HCT116 (cell line): ENCODE measurements around the gene ASB3. TPM values are rescaled to one million over a fixed set of nuclear protein-coding genes. Genes with fewer than 3 reads are reported as not detected.

ENCODE experiments used
- ATAC-seq: fragments of 200-7000 bp; cut with Tn5 transposase; 2 replicates; pipeline ENCODE4 v1.9.1; 2020; ENCODE audit warnings: mild to moderate bottlenecking, moderate library complexity
- BruUV-seq: library from RNA; stranded (reverse); fragments of 400-500 nt; replicated peaks from 2 replicates; lab custom pipeline; 2021; lab: Mats Ljungman, UMichigan
- CTCF ChIA-PET: fragments of 300-600 bp; sonication (Branson Sonifier 250); formaldehyde crosslinking; loops from one replicate; lab custom pipeline; 2021; ENCODE audit warnings: antibody characterized with exemption; lab: Charles Lee
- POLR2A ChIA-PET: fragments of 300-600, 350-600 bp; sonication (Branson Sonifier 250); formaldehyde crosslinking; loops from one replicate; lab custom pipeline; 2021; ENCODE audit warnings: antibody characterized with exemption; lab: Charles Lee
- RAD21 ChIA-PET, 2 experiments: fragments of 300-600 bp; sonication (Branson Sonifier 250); formaldehyde crosslinking; loops; one replicate each; lab custom pipeline; 2023; ENCODE audit warnings: low total read pairs in 2 of 2; ENCODE audit not compliant: uncharacterized antibody in 2 of 2, unreplicated experiment in 2 of 2, low non-redundant PET in 1 of 2; lab: Charles Lee
- DNase-seq: peaks from one replicate; pipeline ENCODE4 v3.0.0-alpha.2; 2010; ENCODE audit warnings: low read depth, low spot score
- H2AFZ ChIP-seq: fragments of 200-600 bp; shearing (Covaris generic), sonication (generic); 2 replicates; pipeline ENCODE4 v1.6.1; 2017; ENCODE audit warnings: low read depth, mixed run types, mixed read lengths, antibody characterized with exemption, low read length; ENCODE audit not compliant: poor library complexity, severe bottlenecking
- H3K27ac ChIP-seq: 2 replicates; pipeline ENCODE4 v1.5.1; 2012; ENCODE audit warnings: low read depth, low read length
- H3K27me3 ChIP-seq: fragments of 200-600 bp; sonication (generic); 2 replicates; pipeline ENCODE4 v1.6.1; 2016; ENCODE audit warnings: mixed run types, low read length, mixed read lengths; ENCODE audit not compliant: insufficient read depth
- H3K36me3 ChIP-seq, 2 experiments: fragments of 200-500 bp in 1 of 2; fragments of 200-600 bp in 1 of 2; sonication (Bioruptor generic) in 1 of 2; sonication (generic) in 1 of 2; 2 replicates each; pipeline versions ENCODE4 v1.5.1 to v1.6.1; 2014 to 2016; ENCODE audit warnings: low read length in 2 of 2, inconsistent platforms in 1 of 2, mixed read lengths in 1 of 2, mixed run types in 1 of 2; ENCODE audit not compliant: insufficient read depth in 2 of 2, control insufficient read depth in 1 of 2
- H3K4me1 ChIP-seq, 2 experiments: fragments of 200-600 bp in 1 of 2; sonication (generic) in 1 of 2; 2 replicates each; pipeline versions ENCODE4 v1.5.1 to v1.6.1; 2012 to 2017; ENCODE audit warnings: low read length in 2 of 2, inconsistent platforms in 1 of 2, mild to moderate bottlenecking in 1 of 2, mixed read lengths in 1 of 2, mixed run types in 1 of 2, moderate library complexity in 1 of 2; ENCODE audit not compliant: insufficient read depth in 2 of 2, control insufficient read depth in 1 of 2
- H3K4me2 ChIP-seq: fragments of 200-600 bp; sonication (generic); 2 replicates; pipeline ENCODE4 v1.6.1; 2017; ENCODE audit warnings: mixed run types, low read length, mixed read lengths
- H3K4me3 ChIP-seq, 2 experiments: fragments of 200-600 bp in 1 of 2; sonication (generic) in 1 of 2; replicated peaks in 1 of 2; 2 replicates each; pipeline ENCODE4 v1.5.1; 2011 to 2016; ENCODE audit warnings: low read length in 2 of 2, control low read depth in 1 of 2, low read depth in 1 of 2, mild to moderate bottlenecking in 1 of 2, mixed read lengths in 1 of 2, mixed run types in 1 of 2
- H3K79me2 ChIP-seq: fragments of 200-600 bp; sonication (generic); 2 replicates; pipeline ENCODE4 v1.6.1; 2017; ENCODE audit warnings: mild to moderate bottlenecking, mixed run types, low read length, moderate library complexity, mixed read lengths; ENCODE audit not compliant: insufficient read depth
- H3K9ac ChIP-seq: fragments of 200-600 bp; sonication (generic); 2 replicates; pipeline ENCODE4 v1.6.1; 2016; ENCODE audit warnings: low read length, mixed read lengths
- H3K9me2 ChIP-seq: fragments of 200-600 bp; sonication (generic), shearing (Covaris generic); 2 replicates; pipeline ENCODE4 v1.6.1; 2017; ENCODE audit warnings: mixed run types, mild to moderate bottlenecking, moderate library complexity; ENCODE audit not compliant: insufficient read depth
- H3K9me3 ChIP-seq, 2 experiments: fragments of 200-500 bp in 1 of 2; fragments of 200-600 bp in 1 of 2; sonication (Bioruptor generic) in 1 of 2; sonication (generic) in 1 of 2; 2 replicates each; pipeline ENCODE4 v1.6.1; 2014 to 2017; ENCODE audit warnings: low read length in 2 of 2, mixed read lengths in 2 of 2, inconsistent platforms in 1 of 2, low read depth in 1 of 2, mild to moderate bottlenecking in 1 of 2, mixed run types in 1 of 2, moderate library complexity in 1 of 2; ENCODE audit not compliant: control insufficient read depth in 1 of 2, insufficient read depth in 1 of 2
- H4K20me1 ChIP-seq: fragments of 200-600 bp; sonication (generic), shearing (Covaris generic); 2 replicates; pipeline ENCODE4 v1.6.1; 2017; ENCODE audit warnings: mixed run types, mild to moderate bottlenecking, moderate library complexity; ENCODE audit not compliant: insufficient read depth
- ATF3 ChIP-seq: IDR thresholded peaks from 2 replicates; pipeline ENCODE4 v1.6.1; 2012
- CBX3 ChIP-seq: IDR thresholded peaks from 2 replicates; pipeline ENCODE4 v1.6.1; 2012; ENCODE audit warnings: low read depth
- CTCF ChIP-seq, 3 experiments: fragments of 200-600 bp in 1 of 3; sonication (generic) in 1 of 3; IDR thresholded peaks in 2 of 3; conservative IDR thresholded peaks in 1 of 3; 2 replicates each; pipeline ENCODE4 v1.5.1; 2012 to 2017; ENCODE audit warnings: low read depth in 2 of 3, low read length in 2 of 3, antibody characterized with exemption in 1 of 3, borderline replicate concordance in 1 of 3, control low read depth in 1 of 3, mild to moderate bottlenecking in 1 of 3, mixed read lengths in 1 of 3, mixed run types in 1 of 3, moderate library complexity in 1 of 3; ENCODE audit not compliant: insufficient read depth in 1 of 3
- EGR1 ChIP-seq: IDR thresholded peaks from 2 replicates; pipeline ENCODE4 v1.6.1; 2012; ENCODE audit warnings: low read depth
- ELF1 ChIP-seq: IDR thresholded peaks from 2 replicates; pipeline ENCODE4 v1.6.1; 2012; ENCODE audit warnings: low read depth, borderline replicate concordance
- EZH2phosphoT487 ChIP-seq: fragments of 200-600 bp; IDR thresholded peaks from 2 replicates; pipeline ENCODE4 v1.6.1; 2018; ENCODE audit warnings: antibody characterized with exemption, borderline replicate concordance
- MAX ChIP-seq: IDR thresholded peaks from 2 replicates; pipeline ENCODE4 v1.6.1; 2012
- POLR2AphosphoS5 ChIP-seq: IDR thresholded peaks from 2 replicates; pipeline ENCODE4 v1.6.1; 2011; ENCODE audit warnings: mild to moderate bottlenecking, low read depth, low read length, moderate library complexity
- REST ChIP-seq: IDR thresholded peaks from 2 replicates; pipeline ENCODE4 v1.6.1; 2012; ENCODE audit warnings: low read depth
- SIN3A ChIP-seq: IDR thresholded peaks from 2 replicates; pipeline ENCODE4 v1.6.1; 2012; ENCODE audit warnings: low read depth
- SP1 ChIP-seq: IDR thresholded peaks from 2 replicates; pipeline ENCODE4 v1.6.1; 2012; ENCODE audit warnings: low read depth
- SRF ChIP-seq: IDR thresholded peaks from 2 replicates; pipeline ENCODE4 v1.6.1; 2012; ENCODE audit warnings: low read depth
- YY1 ChIP-seq: IDR thresholded peaks from 2 replicates; pipeline ENCODE4 v1.6.1; 2011; ENCODE audit warnings: low read length, low read depth, moderate library complexity, mild to moderate bottlenecking; ENCODE audit not compliant: insufficient replicate concordance; ENCODE audit errors: extremely low read depth
- ZBTB33 ChIP-seq: IDR thresholded peaks from 2 replicates; pipeline ENCODE4 v1.6.1; 2011; ENCODE audit warnings: mild to moderate bottlenecking, low read length, moderate library complexity; ENCODE audit not compliant: insufficient replicate concordance; ENCODE audit errors: extremely low read depth
- intact Hi-C: fragments of 100-400 bp; cut with micrococcal nuclease; formaldehyde crosslinking; loops from 2 replicates; pipeline ENCODE4 v1.10.0; 2022
- total RNA-seq: library from RNA; stranded (reverse); gene quantifications from one replicate; pipeline ENCODE4 v1.2.1, GENCODE V29; 2021; ENCODE audit not compliant: unreplicated experiment

ASB3 gene
- total RNA-seq, 1 experiment from 2014 or later, result 17.3 TPM

- DNase-seq, result no peak
- H2AFZ ChIP-seq, result no peak overlapping the region
- RAD21 ChIA-PET, result no interaction called here
- H3K27me3 ChIP-seq, result no peaks in the 10 kb centered on the region
- H3K9me2 ChIP-seq, result no peaks in the 10 kb centered on the region
- H4K20me1 ChIP-seq, result no peaks in the 10 kb centered on the region
- peaks cover 0 to 3% of the 10 kb centered on the region in 2 experiments; a peak in 1 of 4 replicates for H3K36me3 ChIP-seq
- intact Hi-C loops, result no loop called here
- no peak overlapping the region for H3K9ac ChIP-seq
- no peaks in the 10 kb centered on the region for H3K79me2 ChIP-seq
- TF ChIP-seq YY1 (no peak), REST (no peak), CTCF (IDR thresholded peaks at IDR 0.05 in 2 of 3, conservative IDR thresholded peaks at IDR 0.05 in 1 of 3; ENCODE audit: borderline replicate concordance in 1 of 3, insufficient read depth in 1 of 3, low read depth in 2 of 3, low read length in 2 of 3) (no peak), EGR1 (no peak), ATF3 (no peak), MAX (no peak), EZH2phosphoT487 (no peak), SIN3A (no peak), POLR2AphosphoS5 (no peak), ZBTB33 (no peak), CBX3 (no peak), SRF (no peak), SP1 (no peak), ELF1 (no peak)
- TF ChIP-seq, all 23 proteins: peak for 0
- Histone ChIP-seq H3K9me3 (no peaks in the 10 kb centered on the region), H3K27ac (no peak overlapping the region), H3K4me3 (no peak overlapping the region), H3K4me2 (no peak overlapping the region), H3K4me1 (peaks cover 0 to 13% of the 10 kb centered on the region in 2 experiments; a peak in 2 of 4 replicates)
- no TSS peak for BruUV-seq
- no peak for ATAC-seq
- ChIA-PET CTCF (no interaction called here), POLR2A (no interaction called here)
These were observed 33.7 kb downstream of the ASB3 start for GRCh38 chr2:53753041-53753440.
